ENCODE data around the gene SPSB4. TPM values are rescaled to one million over a fixed set of nuclear protein-coding genes. Genes with fewer than 3 reads are reported as not detected.

SPSB4 gene
- total and polyA plus RNA-seq, 2 of the 13 experiments (the other 11 are each of a cell fraction or from before 2014, with no cell fraction given): not detected

DNA sequence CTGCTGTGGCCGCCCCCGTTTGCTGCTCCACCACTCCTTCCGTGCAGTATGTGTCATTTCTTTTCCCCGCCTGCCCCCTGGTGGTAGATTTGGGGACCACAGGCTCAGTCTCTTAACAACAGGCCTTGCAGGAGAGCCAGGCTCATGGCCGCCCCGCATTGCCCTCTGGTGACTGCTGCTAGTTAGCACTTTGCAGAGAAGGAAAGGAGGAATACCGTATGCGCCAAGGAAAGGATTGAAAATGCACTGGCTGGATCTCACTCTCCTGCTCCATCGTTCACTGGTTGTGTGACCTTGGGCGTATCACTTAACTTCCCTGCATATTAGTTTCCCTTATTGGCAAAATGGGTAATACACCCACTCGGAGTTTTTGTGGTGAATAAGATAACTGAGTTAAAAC is 141.2 kb downstream of the SPSB4 start (continued):
- TF ChIP-seq FLYWCH1 (CRISPR knock-in tag; IDR thresholded peaks at IDR 0.05) (no peak), SATB2 (CRISPR knock-in tag; IDR thresholded peaks at IDR 0.05) (no peak), JARID2 (CRISPR knock-in tag; IDR thresholded peaks at IDR 0.05; ENCODE audit: insufficient replicate concordance) (no peak), ZNF224 (CRISPR knock-in tag; IDR thresholded peaks at IDR 0.05) (no peak), ZNF101 (CRISPR knock-in tag; IDR thresholded peaks at IDR 0.05; ENCODE audit: borderline replicate concordance, low read depth) (no peak), ZNF446 (CRISPR knock-in tag; IDR thresholded peaks at IDR 0.05) (no peak), PAWR (CRISPR knock-in tag; IDR thresholded peaks at IDR 0.05; ENCODE audit: borderline replicate concordance) (no peak), ZC3H13 (CRISPR knock-in tag; IDR thresholded peaks at IDR 0.05) (no peak), LCORL (IDR thresholded peaks at IDR 0.05) (no peak), LCORL (CRISPR knock-in tag; IDR thresholded peaks at IDR 0.05) (no peak), POLR2A (IDR thresholded peaks at IDR 0.05; ENCODE audit: insufficient read depth in 1 of 2, low read depth in 2 of 2, low read length in 2 of 2) (no peak), NR1H2 (CRISPR knock-in tag; IDR thresholded peaks at IDR 0.05; ENCODE audit: borderline replicate concordance, low read depth) (no peak), ZNF430 (CRISPR knock-in tag; IDR thresholded peaks at IDR 0.05) (no peak), ZNF441 (CRISPR knock-in tag; IDR thresholded peaks at IDR 0.05; ENCODE audit: borderline replicate concordance) (no peak)
- TF ChIP-seq, protein P1, sequence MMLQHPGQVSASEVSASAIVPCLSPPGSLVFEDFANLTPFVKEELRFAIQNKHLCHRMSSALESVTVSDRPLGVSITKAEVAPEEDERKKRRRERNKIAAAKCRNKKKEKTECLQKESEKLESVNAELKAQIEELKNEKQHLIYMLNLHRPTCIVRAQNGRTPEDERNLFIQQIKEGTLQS (CRISPR knock-in tag; IDR thresholded peaks at IDR 0.05): no peak
- TF ChIP-seq, protein P2, sequence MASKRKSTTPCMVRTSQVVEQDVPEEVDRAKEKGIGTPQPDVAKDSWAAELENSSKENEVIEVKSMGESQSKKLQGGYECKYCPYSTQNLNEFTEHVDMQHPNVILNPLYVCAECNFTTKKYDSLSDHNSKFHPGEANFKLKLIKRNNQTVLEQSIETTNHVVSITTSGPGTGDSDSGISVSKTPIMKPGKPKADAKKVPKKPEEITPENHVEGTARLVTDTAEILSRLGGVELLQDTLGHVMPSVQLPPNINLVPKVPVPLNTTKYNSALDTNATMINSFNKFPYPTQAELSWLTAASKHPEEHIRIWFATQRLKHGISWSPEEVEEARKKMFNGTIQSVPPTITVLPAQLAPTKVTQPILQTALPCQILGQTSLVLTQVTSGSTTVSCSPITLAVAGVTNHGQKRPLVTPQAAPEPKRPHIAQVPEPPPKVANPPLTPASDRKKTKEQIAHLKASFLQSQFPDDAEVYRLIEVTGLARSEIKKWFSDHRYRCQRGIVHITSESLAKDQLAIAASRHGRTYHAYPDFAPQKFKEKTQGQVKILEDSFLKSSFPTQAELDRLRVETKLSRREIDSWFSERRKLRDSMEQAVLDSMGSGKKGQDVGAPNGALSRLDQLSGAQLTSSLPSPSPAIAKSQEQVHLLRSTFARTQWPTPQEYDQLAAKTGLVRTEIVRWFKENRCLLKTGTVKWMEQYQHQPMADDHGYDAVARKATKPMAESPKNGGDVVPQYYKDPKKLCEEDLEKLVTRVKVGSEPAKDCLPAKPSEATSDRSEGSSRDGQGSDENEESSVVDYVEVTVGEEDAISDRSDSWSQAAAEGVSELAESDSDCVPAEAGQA (IDR thresholded peaks at IDR 0.05; ENCODE audit: low read depth): no peak
- TF ChIP-seq, protein P2 (CRISPR knock-in tag; IDR thresholded peaks at IDR 0.05; ENCODE audit: borderline replicate concordance): no peak
- TF ChIP-seq, protein P3, sequence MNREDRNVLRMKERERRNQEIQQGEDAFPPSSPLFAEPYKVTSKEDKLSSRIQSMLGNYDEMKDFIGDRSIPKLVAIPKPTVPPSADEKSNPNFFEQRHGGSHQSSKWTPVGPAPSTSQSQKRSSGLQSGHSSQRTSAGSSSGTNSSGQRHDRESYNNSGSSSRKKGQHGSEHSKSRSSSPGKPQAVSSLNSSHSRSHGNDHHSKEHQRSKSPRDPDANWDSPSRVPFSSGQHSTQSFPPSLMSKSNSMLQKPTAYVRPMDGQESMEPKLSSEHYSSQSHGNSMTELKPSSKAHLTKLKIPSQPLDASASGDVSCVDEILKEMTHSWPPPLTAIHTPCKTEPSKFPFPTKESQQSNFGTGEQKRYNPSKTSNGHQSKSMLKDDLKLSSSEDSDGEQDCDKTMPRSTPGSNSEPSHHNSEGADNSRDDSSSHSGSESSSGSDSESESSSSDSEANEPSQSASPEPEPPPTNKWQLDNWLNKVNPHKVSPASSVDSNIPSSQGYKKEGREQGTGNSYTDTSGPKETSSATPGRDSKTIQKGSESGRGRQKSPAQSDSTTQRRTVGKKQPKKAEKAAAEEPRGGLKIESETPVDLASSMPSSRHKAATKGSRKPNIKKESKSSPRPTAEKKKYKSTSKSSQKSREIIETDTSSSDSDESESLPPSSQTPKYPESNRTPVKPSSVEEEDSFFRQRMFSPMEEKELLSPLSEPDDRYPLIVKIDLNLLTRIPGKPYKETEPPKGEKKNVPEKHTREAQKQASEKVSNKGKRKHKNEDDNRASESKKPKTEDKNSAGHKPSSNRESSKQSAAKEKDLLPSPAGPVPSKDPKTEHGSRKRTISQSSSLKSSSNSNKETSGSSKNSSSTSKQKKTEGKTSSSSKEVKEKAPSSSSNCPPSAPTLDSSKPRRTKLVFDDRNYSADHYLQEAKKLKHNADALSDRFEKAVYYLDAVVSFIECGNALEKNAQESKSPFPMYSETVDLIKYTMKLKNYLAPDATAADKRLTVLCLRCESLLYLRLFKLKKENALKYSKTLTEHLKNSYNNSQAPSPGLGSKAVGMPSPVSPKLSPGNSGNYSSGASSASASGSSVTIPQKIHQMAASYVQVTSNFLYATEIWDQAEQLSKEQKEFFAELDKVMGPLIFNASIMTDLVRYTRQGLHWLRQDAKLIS (CRISPR knock-in tag; IDR thresholded peaks at IDR 0.05): no peak
